HG03378 (cell line): ENCODE measurements around the gene SPDYE2.
"Not testable (repeated sequence)": the region's sequence is repeated elsewhere in the genome, so short reads cannot be mapped to it uniquely, and the experiment has no call there.

Experiments
- ATAC-seq: cut with Tn5 transposase; IDR thresholded peaks from one replicate; pipeline ENCODE4 v1.9.1; 2021; ENCODE audit warnings: mild to moderate bottlenecking, moderate library complexity; ENCODE audit not compliant: unreplicated experiment

Gene SPDYE2

GRCh38 chr7:102599699-102600098 is 48.7 kb downstream of the SPDYE2 start:
- not testable (repeated sequence) for ATAC-seq

- not testable (repeated sequence) for ATAC-seq
These were observed 51.3 kb downstream of the SPDYE2 start for GRCh38 chr7:102602317-102602716.

GRCh38 chr7:102604431-102605145 is 53.6 kb downstream of the SPDYE2 start:
- ATAC-seq: not testable (repeated sequence)

GRCh38 chr7:102606848-102607247 is 55.8 kb downstream of the SPDYE2 start:
- ATAC-seq: not testable (repeated sequence)

- not testable (repeated sequence) for ATAC-seq
These were observed 58.7 kb downstream of the SPDYE2 start for GRCh38 chr7:102609734-102610133.

- ATAC-seq: not testable (repeated sequence)
These were observed 59.4 kb downstream of the SPDYE2 start for GRCh38 chr7:102610441-102610840.

- ATAC-seq: not testable (repeated sequence)
These were observed 60.1 kb downstream of the SPDYE2 start for GRCh38 chr7:102611013-102611674.

- not testable (repeated sequence) for ATAC-seq
These were observed 60.8 kb downstream of the SPDYE2 start for GRCh38 chr7:102611675-102612325.
